ENCODE measurements around the gene ZBTB24.

The ZBTB24 gene

DNA sequence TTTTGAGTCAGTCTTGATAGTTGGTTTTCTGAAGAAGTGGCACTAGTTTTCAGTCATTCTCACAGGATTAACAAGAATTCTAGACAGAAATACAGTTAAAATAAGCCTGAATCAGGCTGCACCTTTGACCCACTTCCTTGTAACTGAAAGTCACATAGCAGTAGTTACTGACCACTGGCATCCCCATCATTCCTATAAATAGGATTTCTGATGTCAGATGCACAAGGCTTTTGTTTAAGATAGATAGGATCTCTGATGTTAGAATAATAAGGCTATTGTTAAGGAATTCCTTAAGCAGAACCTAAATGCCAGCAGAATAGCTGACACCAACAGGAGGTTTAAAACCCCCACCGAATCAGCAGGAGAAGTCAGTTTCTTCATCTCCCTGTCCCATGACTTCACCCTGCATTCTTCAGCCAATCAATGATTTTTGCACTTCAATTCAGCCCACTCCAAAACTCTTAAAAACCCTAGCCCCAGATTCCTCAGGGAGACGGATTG is 30.6 kb upstream of the ZBTB24 start:
- Histone ChIP-seq H3K36me3 (ENCODE audit: control insufficient read depth, insufficient read depth, low read length) (peaks cover 3% of the 10 kb centered on the region), H3K4me3 (ENCODE audit: low read depth, low read length) (no peak overlapping the region), H3K27me3 (ENCODE audit: control insufficient read depth, insufficient read depth, low read length) (no peaks in the 10 kb centered on the region), H3K9me3 (ENCODE audit: control insufficient read depth, insufficient read depth, low read length) (peaks cover 19% of the 10 kb centered on the region), H3K9ac (ENCODE audit: low read depth, low read length) (no peak overlapping the region), H3K4me1 (ENCODE audit: control insufficient read depth, insufficient read depth, low read length) (peaks cover 13% of the 10 kb centered on the region)

DNA sequence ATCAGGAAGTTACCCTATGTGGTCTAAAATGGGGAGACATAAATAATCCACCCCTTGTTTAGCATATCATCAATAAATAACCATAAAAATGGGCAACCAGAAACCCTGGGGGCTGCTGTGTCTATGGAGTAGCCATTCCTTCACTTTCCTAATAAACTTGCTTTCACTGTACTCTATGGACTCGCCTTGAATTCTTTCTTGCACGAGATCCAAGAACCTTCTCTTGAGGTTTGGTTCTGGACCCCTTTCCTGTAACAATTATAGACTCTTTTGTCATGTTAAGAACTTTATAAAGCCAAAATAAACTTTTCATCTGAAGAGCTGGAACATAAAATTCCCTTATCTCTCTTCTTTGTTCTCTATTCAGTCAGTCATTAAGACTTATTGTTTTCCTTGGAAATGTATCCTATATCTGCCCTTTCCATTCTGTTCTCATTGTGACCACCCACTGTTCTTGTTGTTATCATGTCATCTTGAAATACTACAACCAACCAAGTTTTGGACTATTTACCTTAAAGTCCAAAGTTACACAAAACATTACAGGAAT is 29.3 kb upstream of the ZBTB24 start:
- H3K36me3 ChIP-seq (ENCODE audit: control insufficient read depth, insufficient read depth, low read length) = peaks cover 3% of the 10 kb centered on the region
- no peak overlapping the region for H3K4me3 ChIP-seq (ENCODE audit: low read depth, low read length)
- H3K4me1 ChIP-seq (ENCODE audit: control insufficient read depth, insufficient read depth, low read length) = peaks cover 18% of the 10 kb centered on the region
- H3K9ac ChIP-seq (ENCODE audit: low read depth, low read length) = no peak overlapping the region
- H3K27me3 ChIP-seq (ENCODE audit: control insufficient read depth, insufficient read depth, low read length) = no peaks in the 10 kb centered on the region
- peaks cover 19% of the 10 kb centered on the region for H3K9me3 ChIP-seq (ENCODE audit: control insufficient read depth, insufficient read depth, low read length)

DNA sequence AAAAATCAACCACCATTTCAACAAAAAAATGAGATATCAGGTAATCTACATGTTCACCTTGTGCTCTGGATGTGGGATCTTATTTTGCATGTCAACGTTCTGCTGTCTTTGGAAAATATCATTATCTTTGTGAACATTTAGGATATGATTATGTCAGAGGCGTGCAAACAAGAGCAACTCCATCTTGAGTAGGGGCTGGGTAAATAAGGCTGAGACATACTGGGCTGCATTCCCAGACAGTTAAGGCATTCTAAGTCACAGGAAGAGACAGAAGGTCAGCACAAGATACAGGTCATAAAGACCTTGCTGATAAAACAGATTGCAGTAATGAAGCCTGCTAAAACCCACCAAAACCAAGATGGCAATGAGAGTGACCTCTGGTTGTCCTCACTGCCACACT is 28.8 kb upstream of the ZBTB24 start:
- peaks cover 19% of the 10 kb centered on the region for H3K9me3 ChIP-seq (ENCODE audit: control insufficient read depth, insufficient read depth, low read length)
- H3K4me3 ChIP-seq (ENCODE audit: low read depth, low read length) = no peak overlapping the region
- no peaks in the 10 kb centered on the region for H3K27me3 ChIP-seq (ENCODE audit: control insufficient read depth, insufficient read depth, low read length)
- H3K4me1 ChIP-seq (ENCODE audit: control insufficient read depth, insufficient read depth, low read length) = peaks cover 18% of the 10 kb centered on the region
- no peak overlapping the region for H3K9ac ChIP-seq (ENCODE audit: low read depth, low read length)
- H3K36me3 ChIP-seq (ENCODE audit: control insufficient read depth, insufficient read depth, low read length) = peaks cover 3% of the 10 kb centered on the region

DNA sequence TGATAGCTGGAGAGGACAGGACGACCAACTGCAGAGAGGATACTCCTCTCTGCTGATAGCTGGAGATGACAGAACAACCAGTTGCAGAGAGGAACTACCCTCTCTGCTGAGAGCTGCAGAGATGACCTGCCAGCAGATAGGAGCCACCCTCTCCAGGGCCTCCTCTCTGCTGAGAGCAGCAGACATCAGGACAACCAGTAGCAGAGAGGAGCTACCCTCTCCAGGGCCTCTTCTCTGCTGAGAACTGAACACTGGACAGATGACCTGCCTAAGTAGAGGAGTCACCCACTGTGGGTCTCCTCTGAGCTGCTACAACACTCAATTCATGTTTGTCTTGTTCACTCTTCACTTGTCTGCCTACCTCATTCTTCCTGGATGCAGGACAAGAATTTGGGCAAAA is 27.3 kb upstream of the ZBTB24 start:
- peaks cover 18% of the 10 kb centered on the region for H3K4me1 ChIP-seq (ENCODE audit: control insufficient read depth, insufficient read depth, low read length)

DNA sequence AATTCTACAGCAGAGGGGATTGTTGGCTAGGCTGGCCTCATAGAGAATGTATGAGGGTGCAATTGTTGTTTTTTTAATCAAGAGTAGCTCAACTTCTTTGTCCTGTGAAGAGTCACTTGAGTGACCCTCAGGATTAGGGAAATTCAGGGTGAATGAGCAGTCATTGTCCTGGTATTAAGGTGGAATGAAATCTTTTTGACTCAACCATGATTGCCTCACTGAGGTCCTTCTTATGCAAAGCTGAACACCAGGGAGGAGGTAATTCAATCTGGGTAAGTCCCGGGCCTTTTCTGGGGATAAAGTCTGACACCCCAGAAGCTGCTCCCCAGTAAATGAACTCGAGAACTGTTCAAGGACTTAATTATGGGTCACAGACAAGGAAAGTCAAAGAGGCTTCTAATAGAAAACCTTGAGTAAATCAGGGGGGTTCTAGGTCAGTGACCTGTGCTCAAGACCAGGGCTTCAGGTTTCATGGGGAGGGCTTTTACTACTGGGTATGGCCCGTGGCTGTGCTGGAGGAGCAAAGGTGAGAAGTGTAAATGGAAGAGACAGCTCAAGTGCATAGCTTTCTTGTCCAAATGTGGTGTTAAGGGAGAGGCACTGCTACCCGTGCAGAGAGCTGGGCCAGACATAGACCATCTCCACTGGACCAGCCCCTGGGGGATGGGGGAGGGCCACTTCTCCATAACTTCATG is 25.3 kb upstream of the ZBTB24 start:
- Histone ChIP-seq H3K4me1 (ENCODE audit: control insufficient read depth, insufficient read depth, low read length) (peaks cover 8% of the 10 kb centered on the region), H3K9ac (ENCODE audit: low read depth, low read length) (no peak overlapping the region)

More for the DNA sequence above, 27.3 kb upstream of the ZBTB24 start:
- H3K9me3 ChIP-seq (ENCODE audit: control insufficient read depth, insufficient read depth, low read length) = peaks cover 19% of the 10 kb centered on the region
- H3K4me3 ChIP-seq (ENCODE audit: low read depth, low read length) = no peak overlapping the region
- no peak overlapping the region for H3K9ac ChIP-seq (ENCODE audit: low read depth, low read length)
- peaks cover 3% of the 10 kb centered on the region for H3K36me3 ChIP-seq (ENCODE audit: control insufficient read depth, insufficient read depth, low read length)
- H3K27me3 ChIP-seq (ENCODE audit: control insufficient read depth, insufficient read depth, low read length) = no peaks in the 10 kb centered on the region

DNA sequence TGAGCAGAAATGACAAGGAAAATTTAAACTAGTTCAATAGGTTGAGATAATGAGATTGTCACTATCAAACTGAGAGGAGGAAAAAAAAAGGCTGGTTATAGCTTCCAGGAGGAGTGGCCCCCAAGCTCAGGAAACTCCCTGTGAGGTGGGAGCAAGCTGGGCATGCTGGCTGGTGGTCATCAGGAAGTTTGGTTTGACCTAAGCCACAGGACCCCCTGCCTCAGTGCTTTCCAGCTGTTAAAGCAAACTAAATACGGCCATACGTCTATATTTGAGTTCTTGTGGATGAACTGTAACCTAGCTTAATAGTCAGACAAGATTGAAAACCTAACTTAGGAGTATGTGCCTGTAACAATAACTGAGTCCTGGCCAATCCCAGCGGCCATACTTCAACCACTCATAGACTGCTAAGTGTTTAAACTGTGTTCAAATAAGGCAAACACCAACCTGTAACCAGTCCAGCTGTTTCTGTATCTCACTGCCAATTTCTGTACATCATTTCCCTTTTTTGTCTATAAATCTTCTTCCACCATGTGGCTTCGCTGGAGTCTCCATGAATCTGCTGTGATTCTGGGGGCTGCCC is 24.6 kb upstream of the ZBTB24 start:
- Histone ChIP-seq H3K9ac (ENCODE audit: low read depth, low read length) (no peak overlapping the region), H3K9me3 (ENCODE audit: control insufficient read depth, insufficient read depth, low read length) (peaks cover 19% of the 10 kb centered on the region), H3K36me3 (ENCODE audit: control insufficient read depth, insufficient read depth, low read length) (peaks cover 3% of the 10 kb centered on the region), H3K27me3 (ENCODE audit: control insufficient read depth, insufficient read depth, low read length) (no peaks in the 10 kb centered on the region), H3K4me1 (ENCODE audit: control insufficient read depth, insufficient read depth, low read length) (peaks cover 8% of the 10 kb centered on the region), H3K4me3 (ENCODE audit: low read depth, low read length) (no peak overlapping the region)

More for the DNA sequence above, 25.3 kb upstream of the ZBTB24 start:
- Histone ChIP-seq H3K9me3 (ENCODE audit: control insufficient read depth, insufficient read depth, low read length) (peaks cover 19% of the 10 kb centered on the region), H3K27me3 (ENCODE audit: control insufficient read depth, insufficient read depth, low read length) (no peaks in the 10 kb centered on the region), H3K4me3 (ENCODE audit: low read depth, low read length) (no peak overlapping the region), H3K36me3 (ENCODE audit: control insufficient read depth, insufficient read depth, low read length) (peaks cover 3% of the 10 kb centered on the region)

DNA sequence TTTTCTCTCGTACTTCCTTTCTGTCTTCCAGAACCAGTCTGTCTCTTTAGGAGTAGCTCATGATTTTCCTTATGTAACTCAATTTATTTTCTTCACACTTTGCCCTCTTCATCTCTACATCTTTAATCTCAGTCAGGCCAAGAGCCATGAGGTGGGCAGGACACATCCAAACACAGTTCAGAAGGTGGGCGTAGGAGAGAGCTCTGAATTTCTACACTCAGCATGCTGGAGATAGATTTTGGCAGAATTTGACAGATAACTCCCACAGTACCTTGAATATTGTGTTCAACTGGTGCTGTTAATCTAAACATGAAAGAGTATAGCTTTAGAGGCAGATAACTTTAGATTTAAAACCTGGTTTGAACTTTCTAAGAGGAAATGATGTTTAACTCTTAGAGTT is 23.8 kb upstream of the ZBTB24 start:
- peaks cover 5% of the 10 kb centered on the region for H3K4me1 ChIP-seq (ENCODE audit: control insufficient read depth, insufficient read depth, low read length)
- H3K27me3 ChIP-seq (ENCODE audit: control insufficient read depth, insufficient read depth, low read length) = no peaks in the 10 kb centered on the region
- no peak overlapping the region for H3K9ac ChIP-seq (ENCODE audit: low read depth, low read length)
- peaks cover 19% of the 10 kb centered on the region for H3K9me3 ChIP-seq (ENCODE audit: control insufficient read depth, insufficient read depth, low read length)
- H3K4me3 ChIP-seq (ENCODE audit: low read depth, low read length) = no peak overlapping the region
- H3K36me3 ChIP-seq (ENCODE audit: control insufficient read depth, insufficient read depth, low read length) = peaks cover 3% of the 10 kb centered on the region

DNA sequence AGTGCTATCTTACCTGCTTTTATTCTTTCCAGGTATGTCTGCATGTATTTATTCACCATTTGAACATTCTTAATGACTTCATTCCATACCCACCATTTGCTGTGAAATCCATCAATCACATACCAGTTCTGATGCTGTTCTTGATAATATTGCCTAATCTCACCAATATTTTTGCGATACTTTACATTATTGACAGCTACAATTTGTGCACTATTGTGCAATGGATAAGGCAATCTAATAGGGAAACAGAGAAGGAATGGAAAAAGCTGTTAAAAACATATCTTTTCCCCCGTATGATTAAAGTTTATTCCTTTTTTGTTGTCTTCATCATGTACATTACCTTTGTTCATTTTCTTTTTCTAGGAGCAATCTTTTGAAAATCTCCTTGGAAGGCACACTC is 23.3 kb upstream of the ZBTB24 start:
- Histone ChIP-seq H3K9ac (ENCODE audit: low read depth, low read length) (no peak overlapping the region), H3K4me3 (ENCODE audit: low read depth, low read length) (no peak overlapping the region), H3K27me3 (ENCODE audit: control insufficient read depth, insufficient read depth, low read length) (no peaks in the 10 kb centered on the region), H3K4me1 (ENCODE audit: control insufficient read depth, insufficient read depth, low read length) (peaks cover 5% of the 10 kb centered on the region), H3K9me3 (ENCODE audit: control insufficient read depth, insufficient read depth, low read length) (peaks cover 17% of the 10 kb centered on the region), H3K36me3 (ENCODE audit: control insufficient read depth, insufficient read depth, low read length) (peaks cover 3% of the 10 kb centered on the region)

DNA sequence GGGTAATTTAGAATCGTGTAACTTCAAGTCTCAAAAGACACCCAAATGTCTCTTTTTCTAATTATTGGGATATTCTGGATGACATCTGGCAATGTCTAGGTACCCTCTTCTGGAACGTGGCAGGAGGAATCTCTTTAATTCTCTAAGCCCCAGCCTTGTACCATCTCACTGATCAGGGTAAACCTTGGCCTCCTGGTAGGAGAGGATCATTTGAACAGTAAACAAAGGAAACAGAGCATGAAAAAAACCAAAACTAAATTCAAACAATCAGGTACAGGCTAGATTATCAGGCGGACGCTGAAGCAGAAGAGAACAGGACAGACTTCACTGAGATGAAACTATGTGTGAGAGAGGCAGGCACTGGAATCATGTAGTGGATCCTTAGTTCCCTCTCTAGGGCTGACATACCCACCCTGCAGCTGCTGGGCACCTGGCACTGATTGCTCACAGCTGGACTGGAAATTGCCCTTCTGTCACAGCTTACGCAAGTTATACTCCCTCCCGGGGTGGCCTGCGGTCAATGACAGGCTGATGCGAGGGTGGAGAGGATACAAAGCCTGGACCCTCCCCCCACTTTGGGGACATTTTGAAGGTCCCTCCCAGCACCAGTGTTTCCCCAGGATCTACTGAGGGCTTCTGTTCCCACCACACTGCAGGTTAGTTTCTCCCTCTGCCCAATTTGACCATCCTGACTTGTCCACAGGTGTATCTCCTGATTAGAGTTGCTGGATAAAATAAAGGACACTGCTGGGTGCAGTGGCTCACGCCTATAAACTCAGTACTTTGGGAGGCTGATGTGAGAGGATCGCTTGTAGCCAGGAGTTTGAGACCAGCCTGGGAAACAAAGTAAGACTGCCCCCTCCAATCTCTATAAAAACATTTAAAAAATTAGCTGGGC is 20.6 kb upstream of the ZBTB24 start:
- H3K4me3 ChIP-seq (ENCODE audit: low read depth, low read length) = no peak overlapping the region
- H3K36me3 ChIP-seq (ENCODE audit: control insufficient read depth, insufficient read depth, low read length) = no peaks in the 10 kb centered on the region
- H3K4me1 ChIP-seq (ENCODE audit: control insufficient read depth, insufficient read depth, low read length) = peaks cover 5% of the 10 kb centered on the region
- no peaks in the 10 kb centered on the region for H3K9me3 ChIP-seq (ENCODE audit: control insufficient read depth, insufficient read depth, low read length)
- H3K27me3 ChIP-seq (ENCODE audit: control insufficient read depth, insufficient read depth, low read length) = no peaks in the 10 kb centered on the region
- H3K9ac ChIP-seq (ENCODE audit: low read depth, low read length) = no peak overlapping the region

DNA sequence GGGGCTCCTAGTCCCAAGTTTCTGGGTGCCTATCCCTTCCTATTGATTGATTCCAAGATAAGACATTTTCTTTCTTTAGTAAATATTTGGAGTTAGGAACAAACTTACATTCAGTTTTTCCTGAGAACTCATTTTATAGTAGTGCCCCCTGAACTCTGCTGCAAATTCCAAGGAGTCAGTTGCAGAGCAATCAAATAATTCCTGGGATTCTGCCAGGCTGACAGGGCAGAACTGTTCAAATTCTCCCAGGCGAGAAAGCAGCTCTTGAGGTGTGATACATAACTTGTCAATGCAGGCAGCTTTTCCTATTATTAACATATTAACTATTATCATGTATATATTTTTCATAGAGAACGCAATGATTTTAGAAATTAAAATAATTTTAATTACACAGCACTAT is 15.9 kb upstream of the ZBTB24 start:
- Histone ChIP-seq H3K36me3 (ENCODE audit: control insufficient read depth, insufficient read depth, low read length) (no peaks in the 10 kb centered on the region), H3K9me3 (ENCODE audit: control insufficient read depth, insufficient read depth, low read length) (no peaks in the 10 kb centered on the region), H3K4me3 (ENCODE audit: low read depth, low read length) (no peak overlapping the region), H3K27me3 (ENCODE audit: control insufficient read depth, insufficient read depth, low read length) (no peaks in the 10 kb centered on the region), H3K9ac (ENCODE audit: low read depth, low read length) (no peak overlapping the region), H3K4me1 (ENCODE audit: control insufficient read depth, insufficient read depth, low read length) (peaks cover 5% of the 10 kb centered on the region)

DNA sequence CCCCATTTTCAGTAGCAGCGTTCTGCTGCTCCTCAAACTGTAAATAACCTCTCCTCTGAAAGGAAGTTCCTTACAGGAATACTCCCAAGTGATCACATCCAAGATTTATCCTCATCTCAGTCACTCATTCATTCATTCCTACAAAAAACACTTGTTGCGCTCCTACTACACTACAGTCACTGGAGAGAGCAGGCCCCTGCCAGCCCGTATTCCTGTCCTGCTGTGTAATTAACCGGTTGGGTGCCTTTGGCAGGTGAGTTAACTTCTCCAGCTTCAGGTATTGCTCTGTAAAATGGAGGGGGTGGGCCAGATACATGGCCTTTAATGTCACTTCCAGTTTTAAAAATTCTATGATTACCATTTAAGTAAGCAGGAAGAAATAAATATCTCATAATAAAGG is 15.0 kb upstream of the ZBTB24 start:
- Histone ChIP-seq H3K27me3 (ENCODE audit: control insufficient read depth, insufficient read depth, low read length) (no peaks in the 10 kb centered on the region), H3K4me3 (ENCODE audit: low read depth, low read length) (no peak overlapping the region), H3K9me3 (ENCODE audit: control insufficient read depth, insufficient read depth, low read length) (no peaks in the 10 kb centered on the region), H3K4me1 (ENCODE audit: control insufficient read depth, insufficient read depth, low read length) (peaks cover 9% of the 10 kb centered on the region), H3K36me3 (ENCODE audit: control insufficient read depth, insufficient read depth, low read length) (no peaks in the 10 kb centered on the region), H3K9ac (ENCODE audit: low read depth, low read length) (no peak overlapping the region)

Measured in iPS-15b (cell line).